H1 (cell line): ENCODE data around the gene KLF7. TPM values are rescaled to one million over a fixed set of nuclear protein-coding genes. Genes with fewer than 3 reads are reported as not detected.

Experiments
- CTCF ChIA-PET: fragments of 300-600 bp; sonication (Branson Sonifier 250); formaldehyde crosslinking; loops from one replicate; lab custom pipeline; 2021; ENCODE audit not compliant: partially characterized antibody; lab: Charles Lee
- POLR2A ChIA-PET: fragments of 300-600 bp; sonication (Branson Sonifier 250); formaldehyde crosslinking; loops from one replicate; lab custom pipeline; 2021; ENCODE audit warnings: inconsistent platforms; ENCODE audit not compliant: partially characterized antibody; lab: Charles Lee
- DNase-seq, 2 experiments: peaks; one replicate each; pipeline versions ENCODE4 v3.0.0 to v3.0.0-alpha.2; 2010 to 2022; ENCODE audit warnings: low spot score in 2 of 2, low read depth in 1 of 2, mixed read lengths in 1 of 2
- FAIRE-seq: peaks from 2 replicates; lab custom pipeline; 2011; peaks lifted over from hg19 to GRCh38; lab: Jason Lieb, UNC
- H2AFZ ChIP-seq: 2 replicates; pipeline ENCODE4 v1.8.1; 2012; ENCODE audit warnings: low read length, inconsistent platforms
- H2AK5ac ChIP-seq: 2 replicates; pipeline ENCODE4 v1.6.1; 2013; ENCODE audit warnings: low read depth, low read length
- H2BK120ac ChIP-seq: replicated peaks from 2 replicates; pipeline ENCODE3; 2013; ENCODE audit warnings: low read depth, low read length, inconsistent platforms
- H2BK12ac ChIP-seq: 2 replicates; pipeline ENCODE4 v1.6.1; 2013; ENCODE audit warnings: low read depth, low read length
- H2BK15ac ChIP-seq: 2 replicates; pipeline ENCODE4 v1.6.1; 2013; ENCODE audit warnings: low read length
- H2BK20ac ChIP-seq: 2 replicates; pipeline ENCODE4 v1.6.1; 2013; ENCODE audit warnings: low read length
- H2BK5ac ChIP-seq: 2 replicates; pipeline ENCODE4 v1.6.1; 2013; ENCODE audit warnings: low read depth, low read length
- H3K14ac ChIP-seq: 2 replicates; pipeline ENCODE4 v1.6.1; 2013; ENCODE audit warnings: inconsistent platforms; ENCODE audit not compliant: insufficient read length
- H3K18ac ChIP-seq: 2 replicates; pipeline ENCODE4 v1.6.1; 2013; ENCODE audit warnings: low read length; ENCODE audit errors: extremely low read depth
- H3K23ac ChIP-seq: 2 replicates; pipeline ENCODE4 v1.6.1; 2013; ENCODE audit warnings: inconsistent platforms; ENCODE audit not compliant: insufficient read length
- H3K23me2 ChIP-seq: 2 replicates; pipeline ENCODE4 v1.6.1; 2013; ENCODE audit warnings: low read depth, low read length
- H3K27ac ChIP-seq: 2 replicates; pipeline ENCODE4 v1.6.1; 2011; ENCODE audit warnings: low read depth, low read length, inconsistent platforms
- H3K27me3 ChIP-seq, 4 experiments: replicated peaks in 1 of 4; 1 replicate in 1 of 4; 2 replicates in 3 of 4; pipeline versions ENCODE4 v1.6.1 to v1.8.1; 2011 to 2013; ENCODE audit warnings: low read length in 3 of 4, mild to moderate bottlenecking in 3 of 4, inconsistent platforms in 2 of 4, mixed read lengths in 2 of 4, moderate library complexity in 1 of 4; ENCODE audit not compliant: control insufficient read depth in 3 of 4, insufficient read depth in 3 of 4; ENCODE audit errors: extremely low read depth in 1 of 4
- H3K36me3 ChIP-seq, 4 experiments: 2 replicates each; pipeline versions ENCODE4 v1.6.1 to v1.8.1; 2011 to 2013; ENCODE audit warnings: mild to moderate bottlenecking in 4 of 4, low read length in 3 of 4, moderate library complexity in 2 of 4, control low read depth in 1 of 4, inconsistent platforms in 1 of 4; ENCODE audit not compliant: insufficient read depth in 4 of 4, control insufficient read depth in 2 of 4
- H3K4ac ChIP-seq: replicated peaks from 2 replicates; pipeline ENCODE3; 2013; ENCODE audit warnings: low read length, low read depth, mixed read lengths, inconsistent platforms; ENCODE audit not compliant: insufficient read length
- H3K4me1 ChIP-seq, 4 experiments: replicated peaks in 1 of 4; 1 replicate in 1 of 4; 2 replicates in 3 of 4; pipeline versions ENCODE4 v1.6.1 to v1.8.1; 2011 to 2013; ENCODE audit warnings: low read length in 3 of 4, inconsistent platforms in 2 of 4, mixed read lengths in 1 of 4; ENCODE audit not compliant: insufficient read depth in 4 of 4, control insufficient read depth in 3 of 4
- H3K4me2 ChIP-seq, 2 experiments: 2 replicates each; pipeline versions ENCODE4 v1.6.1 to v1.8.1; 2011 to 2013; ENCODE audit warnings: low read depth in 2 of 2, low read length in 2 of 2, control low read depth in 1 of 2, inconsistent platforms in 1 of 2, mild to moderate bottlenecking in 1 of 2; ENCODE audit not compliant: insufficient read depth in 1 of 2
- H3K4me3 ChIP-seq, 4 experiments: fragments of 200-600, 300-600 bp in 1 of 4; sonication (generic), shearing (Covaris generic), sonication (Bioruptor Twin) in 1 of 4; 2 replicates each; pipeline versions ENCODE4 v1.5.1 to v1.8.1; 2011 to 2016; ENCODE audit warnings: low read length in 4 of 4, low read depth in 3 of 4, control low read depth in 2 of 4, inconsistent platforms in 2 of 4, mild to moderate bottlenecking in 2 of 4, mixed read lengths in 1 of 4, moderate library complexity in 1 of 4; ENCODE audit not compliant: insufficient read depth in 2 of 4; ENCODE audit errors: extremely low read depth in 1 of 4
- H3K56ac ChIP-seq: replicated peaks from 2 replicates; pipeline ENCODE3; 2013; ENCODE audit warnings: low read depth, mild to moderate bottlenecking, mixed read lengths, low read length, inconsistent platforms; ENCODE audit not compliant: insufficient read length
- H3K79me1 ChIP-seq: 2 replicates; pipeline ENCODE4 v1.6.1; 2013; ENCODE audit warnings: low read depth, low read length, control low read depth
- H3K79me2 ChIP-seq, 2 experiments: 2 replicates each; pipeline versions ENCODE4 v1.6.1 to v1.8.1; 2012 to 2013; ENCODE audit warnings: low read length in 2 of 2, mild to moderate bottlenecking in 2 of 2, inconsistent platforms in 1 of 2; ENCODE audit not compliant: insufficient read depth in 2 of 2, control insufficient read depth in 1 of 2
- H3K9ac ChIP-seq, 4 experiments: replicated peaks in 1 of 4; 1 replicate in 1 of 4; 2 replicates in 3 of 4; pipeline versions ENCODE4 v1.6.1 to v1.8.1; 2011 to 2013; ENCODE audit warnings: low read depth in 3 of 4, low read length in 3 of 4, control low read depth in 2 of 4, mild to moderate bottlenecking in 2 of 4, moderate library complexity in 2 of 4, inconsistent platforms in 1 of 4; ENCODE audit errors: extremely low read depth in 1 of 4
- H3K9me3 ChIP-seq, 2 experiments: 2 replicates each; pipeline versions ENCODE4 v1.6.1 to v1.8.1; 2012 to 2013; ENCODE audit warnings: mild to moderate bottlenecking in 2 of 2, moderate library complexity in 2 of 2, control low read depth in 1 of 2, inconsistent platforms in 1 of 2, low read depth in 1 of 2, low read length in 1 of 2, mixed read lengths in 1 of 2; ENCODE audit not compliant: insufficient read depth in 2 of 2
- H4K20me1 ChIP-seq, 2 experiments: replicated peaks in 1 of 2; 2 replicates each; pipeline versions ENCODE3 to v1.8.1; 2011 to 2013; ENCODE audit warnings: inconsistent platforms in 2 of 2, low read length in 2 of 2, mild to moderate bottlenecking in 1 of 2; ENCODE audit not compliant: insufficient read depth in 2 of 2, control insufficient read depth in 1 of 2
- H4K5ac ChIP-seq: 2 replicates; pipeline ENCODE4 v1.6.1; 2013; ENCODE audit warnings: low read length, low read depth, mixed read lengths, inconsistent platforms; ENCODE audit not compliant: insufficient read length
- H4K8ac ChIP-seq: 2 replicates; pipeline ENCODE4 v1.8.0; 2013; ENCODE audit warnings: mild to moderate bottlenecking, moderate library complexity, low read length, inconsistent platforms; ENCODE audit not compliant: insufficient read depth; ENCODE audit errors: extremely low read depth
- H4K91ac ChIP-seq: replicated peaks from 2 replicates; pipeline ENCODE3; 2013; ENCODE audit warnings: low read length, mixed read lengths, inconsistent platforms; ENCODE audit not compliant: insufficient read length
- EP300 ChIP-seq, 2 experiments: IDR thresholded peaks; 1 replicate in 1 of 2; 2 replicates in 1 of 2; pipeline ENCODE4 v1.6.1; 2011 to 2012; ENCODE audit warnings: low read depth in 2 of 2, low read length in 2 of 2, mild to moderate bottlenecking in 2 of 2, borderline replicate concordance in 1 of 2, inconsistent platforms in 1 of 2, moderate library complexity in 1 of 2
- SRF ChIP-seq: IDR thresholded peaks from 2 replicates; pipeline ENCODE4 v1.6.1; 2011; ENCODE audit warnings: mild to moderate bottlenecking, low read depth, low read length, moderate library complexity
- WGBS, 2 experiments: shearing (Covaris generic) in 1 of 2; methylation state at CpG; one replicate each; pipeline versions ENCODE4 v1.1.6 to v1.1.7; 2013 to 2015; ENCODE audit warnings: low lambda C conversion rate in 2 of 2, mixed read lengths in 2 of 2, inconsistent platforms in 1 of 2, low coverage in 1 of 2, missing lambda C conversion rate in 1 of 2; ENCODE audit not compliant: insufficient replicate concordance in 2 of 2, insufficient coverage in 1 of 2, insufficient read length in 1 of 2; ENCODE audit errors: extremely low coverage in 1 of 2, missing lambda C conversion rate in 1 of 2; 5-methylcytosine and 5-hydroxymethylcytosine counted together
- polyA plus RNA-seq, 7 experiments: library from polyadenylated mRNA; depleted of rRNA in 3 of 7; stranded (reverse) in 5 of 7; unstranded in 2 of 7; fragments of >200 nt in 5 of 7; fragments of 200-250 nt in 2 of 7; gene quantifications; 1 replicate in 5 of 7; 2 replicates in 1 of 7; 4 replicates in 1 of 7; pipeline versions ENCODE4 v1.2.1 to v1.2.3, GENCODE V29; 2011 to 2013; ENCODE audit warnings: missing spikeins in 2 of 7, mixed read lengths in 2 of 7
- total RNA-seq: library from RNA; stranded (reverse); fragmentation: NEBNext Ultra II Directional; extraction: Animal tissue kit (Norgen Biotek cat#: 25700); gene quantifications from 2 replicates; pipeline ENCODE4 v1.2.1, GENCODE V29; 2021

KLF7 gene
- total and polyA plus RNA-seq, 2 of the 8 experiments (the other 6 are each of a cell fraction or from before 2014, with no cell fraction given), result 9.6 to 23.3 TPM

DNA sequence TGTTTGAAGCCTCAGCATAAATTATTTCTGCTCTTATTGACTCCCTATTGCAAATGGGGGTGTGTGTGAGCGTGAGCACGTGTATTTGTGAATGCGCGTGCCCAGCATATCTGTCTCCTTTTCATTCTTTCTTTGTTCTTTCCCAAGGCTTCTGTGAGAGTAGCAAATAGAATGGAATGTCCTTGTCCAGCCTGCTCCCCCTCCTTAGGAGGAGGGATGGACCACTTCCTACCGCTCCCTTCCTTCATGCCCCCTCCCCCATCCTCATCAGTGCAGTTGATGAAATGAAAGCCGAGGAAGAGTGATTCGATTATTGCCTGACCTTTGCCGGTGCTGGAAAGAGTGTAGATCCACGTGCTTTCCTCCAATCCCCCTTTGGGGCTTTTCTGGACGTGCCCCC is 124.5 kb downstream of the KLF7 start:
- H3K23me2 ChIP-seq, result no peaks in the 10 kb centered on the region
- H4K5ac ChIP-seq, result no peak overlapping the region
- H2BK20ac ChIP-seq, result peak overlapping the region; percentile 38; the same call in 1 of the 2 replicates
- no peaks in the 10 kb centered on the region for H3K9me3 ChIP-seq
- H3K23ac ChIP-seq, result no peak overlapping the region
- H2AFZ ChIP-seq, result no peak overlapping the region
- 75% methylated on average over 9 of the region's 10 CpGs; no CpG with 5 or more reads in 1 of the 2 experiments for WGBS, 2 experiments
- peaks cover 4 to 15% (median 7%) of the 10 kb centered on the region in 4 experiments; a peak in 5 of 7 replicates for H3K4me1 ChIP-seq
- H2BK12ac ChIP-seq, result peak overlapping the region; percentile 35; the same call in 1 of the 2 replicates
- H3K79me1 ChIP-seq, result no peaks in the 10 kb centered on the region
- no peaks in the 10 kb centered on the region for H4K20me1 ChIP-seq
- no peak overlapping the region for H3K27ac ChIP-seq
- no peak overlapping the region for H4K91ac ChIP-seq
- H2BK15ac ChIP-seq, result no peak overlapping the region; the same call in 1 of the 2 replicates
- H3K18ac ChIP-seq, result peak overlapping the region; percentile 62; the same call in 1 of the 2 replicates
- H3K56ac ChIP-seq, result no peak overlapping the region
- ChIA-PET POLR2A (interaction anchor here (0.8 kb wide), 1 partner anchor 33 kb away, joined by 5 read pairs; no protein-coding TSS in a partner anchor), CTCF (interaction anchor here (1.4 kb wide), 1 partner anchor 52 kb away, joined by 3 read pairs; no protein-coding TSS in a partner anchor)
- peak overlapping the region; percentile 35; the same call in 1 of the 2 replicates for H2BK5ac ChIP-seq
- H2AK5ac ChIP-seq, result no peak overlapping the region
- peak overlapping the region in 1 of 2 experiments; percentile 37; a peak in 1 of 4 replicates for H3K4me2 ChIP-seq
- no peaks in the 10 kb centered on the region for H3K36me3 ChIP-seq
- no peak overlapping the region; the same call in 1 of the 2 replicates for H4K8ac ChIP-seq
- DNase-seq (peak in 1 of 2 experiments; percentile 13), FAIRE-seq (no peak)
- H3K9ac ChIP-seq, result no peak overlapping the region
- H3K4me3 ChIP-seq, result no peak overlapping the region
- TF ChIP-seq EP300 (IDR thresholded peaks at IDR 0.05; ENCODE audit: borderline replicate concordance in 1 of 2, low read depth in 2 of 2, low read length in 2 of 2) (no peak), SRF (no peak)
- H3K79me2 ChIP-seq, result no peaks in the 10 kb centered on the region
- no peaks in the 10 kb centered on the region for H3K27me3 ChIP-seq
- H2BK120ac ChIP-seq, result peak overlapping the region; percentile 29
- H3K4ac ChIP-seq, result no peak overlapping the region
- no peak overlapping the region for H3K14ac ChIP-seq
